HepG2 (cell line): Measurements from ENCODE around the gene TXNRD2. TPM values are rescaled to one million over a fixed set of nuclear protein-coding genes. Genes with fewer than 3 reads are reported as not detected.

Experiments
- ARID5B ChIP-seq: IDR thresholded peaks from 2 replicates; pipeline ENCODE4 v1.4.0; 2020; ENCODE audit warnings: mild to moderate bottlenecking, missing genetic modification reagents
- DMAP1 ChIP-seq: IDR thresholded peaks from 2 replicates; pipeline ENCODE4 v1.6.1; 2016
- ETS1 ChIP-seq: sonication (generic); formaldehyde crosslinking; IDR thresholded peaks from 2 replicates; pipeline ENCODE4 v1.4.0; 2020; ENCODE audit warnings: missing genetic modification reagents
- GATA4 ChIP-seq: sonication (generic); IDR thresholded peaks from 2 replicates; pipeline ENCODE4 v1.6.1; 2016; ENCODE audit warnings: antibody characterized with exemption, low read depth, borderline replicate concordance
- SALL2 ChIP-seq: sonication (generic); formaldehyde crosslinking; IDR thresholded peaks from 2 replicates; pipeline ENCODE4 v1.8.1; 2023; ENCODE audit warnings: mild to moderate bottlenecking, missing genetic modification reagents, inconsistent platforms
- SP1 ChIP-seq, 2 experiments: fragments of 450-650 bp in 1 of 2; sonication (generic) in 1 of 2; formaldehyde crosslinking in 1 of 2; IDR thresholded peaks; 2 replicates each; pipeline versions ENCODE4 v1.4.0 to v1.6.1; 2016 to 2020; ENCODE audit warnings: missing genetic modification reagents in 1 of 2
- SPEN ChIP-seq: sonication (generic); formaldehyde crosslinking; IDR thresholded peaks from 2 replicates; pipeline ENCODE4 v1.5.1; 2020; ENCODE audit warnings: low read depth, mild to moderate bottlenecking, missing genetic modification reagents
- STAT5B ChIP-seq: sonication (generic); formaldehyde crosslinking; IDR thresholded peaks from 2 replicates; pipeline ENCODE4 v1.4.0; 2020; ENCODE audit warnings: missing genetic modification reagents
- SYNCRIP ChIP-seq: fragments of 200-400 bp; formaldehyde crosslinking; IDR thresholded peaks from 2 replicates; pipeline ENCODE4 v1.6.1; 2018; ENCODE audit warnings: mild to moderate bottlenecking, low read depth, low read length; ENCODE audit not compliant: insufficient read depth
- YEATS2 ChIP-seq: sonication (generic); formaldehyde crosslinking; IDR thresholded peaks from 2 replicates; pipeline ENCODE4 v1.4.0; 2020; ENCODE audit warnings: missing genetic modification reagents, borderline replicate concordance
- ZBTB1 ChIP-seq: sonication (generic); formaldehyde crosslinking; IDR thresholded peaks from 2 replicates; pipeline ENCODE4 v1.4.0; 2020; ENCODE audit warnings: missing genetic modification reagents, borderline replicate concordance
- ZFP36L2 ChIP-seq: sonication (generic); formaldehyde crosslinking; IDR thresholded peaks from 2 replicates; pipeline ENCODE4 v1.4.0; 2020; ENCODE audit warnings: missing genetic modification reagents
- ZNF10 ChIP-seq: sonication (generic); formaldehyde crosslinking; IDR thresholded peaks from 2 replicates; pipeline ENCODE4 v1.4.0; 2020; ENCODE audit warnings: mild to moderate bottlenecking, low read depth, missing genetic modification reagents, borderline replicate concordance
- ZNF589 ChIP-seq: sonication (generic); formaldehyde crosslinking; conservative IDR thresholded peaks from 2 replicates; pipeline ENCODE4 v1.8.0; 2022; ENCODE audit warnings: mild to moderate bottlenecking, moderate library complexity, missing genetic modification reagents
- ZNF839 ChIP-seq: sonication (generic); formaldehyde crosslinking; IDR thresholded peaks from 2 replicates; pipeline ENCODE4 v1.4.0; 2020; ENCODE audit warnings: missing genetic modification reagents, mild to moderate bottlenecking, borderline replicate concordance
- ZNF879 ChIP-seq: sonication (generic); formaldehyde crosslinking; IDR thresholded peaks from 2 replicates; pipeline ENCODE4 v1.8.1; 2023; ENCODE audit warnings: missing genetic modification reagents
- ZNF891 ChIP-seq: sonication (generic); formaldehyde crosslinking; IDR thresholded peaks from 2 replicates; pipeline ENCODE4 v1.5.0; 2020; ENCODE audit warnings: mild to moderate bottlenecking, missing genetic modification reagents
- polyA plus RNA-seq, 8 experiments: library from polyadenylated mRNA; depleted of rRNA in 3 of 8; stranded (reverse) in 7 of 8; unstranded in 1 of 8; fragments of >200 nt; fragmentation: Illumina TruSeq in 4 of 8; extraction: Trizol in 4 of 8; gene quantifications; 2 replicates each; pipeline versions ENCODE4 v1.2.1 to v1.2.3, GENCODE V29; 2011 to 2016; ENCODE audit warnings: low read depth in 4 of 8, missing spikeins in 1 of 8, mixed read lengths in 1 of 8; ENCODE audit not compliant: insufficient read depth in 1 of 8
- total RNA-seq, 5 experiments: library from RNA; depleted of rRNA; stranded (reverse); fragments of >200 nt; fragmentation: Illumina TruSeq; extraction: Trizol; gene quantifications; 2 replicates each; pipeline ENCODE4 v1.2.3, GENCODE V29; 2016; ENCODE audit warnings: low read depth in 1 of 5
- TF ChIP-seq, protein P1 (sequence below): sonication (generic); formaldehyde crosslinking; IDR thresholded peaks from 2 replicates; pipeline ENCODE4 v1.4.0; 2020; ENCODE audit warnings: missing genetic modification reagents
- TF ChIP-seq, protein P2 (sequence below): sonication (generic); formaldehyde crosslinking; IDR thresholded peaks from 2 replicates; pipeline ENCODE4 v1.4.0; 2020; ENCODE audit warnings: missing genetic modification reagents

TXNRD2 gene
- total and polyA plus RNA-seq, 2 of the 13 experiments (the other 11 are each of a cell fraction or from before 2014, with no cell fraction given): 17.5 to 18.6 TPM

DNA sequence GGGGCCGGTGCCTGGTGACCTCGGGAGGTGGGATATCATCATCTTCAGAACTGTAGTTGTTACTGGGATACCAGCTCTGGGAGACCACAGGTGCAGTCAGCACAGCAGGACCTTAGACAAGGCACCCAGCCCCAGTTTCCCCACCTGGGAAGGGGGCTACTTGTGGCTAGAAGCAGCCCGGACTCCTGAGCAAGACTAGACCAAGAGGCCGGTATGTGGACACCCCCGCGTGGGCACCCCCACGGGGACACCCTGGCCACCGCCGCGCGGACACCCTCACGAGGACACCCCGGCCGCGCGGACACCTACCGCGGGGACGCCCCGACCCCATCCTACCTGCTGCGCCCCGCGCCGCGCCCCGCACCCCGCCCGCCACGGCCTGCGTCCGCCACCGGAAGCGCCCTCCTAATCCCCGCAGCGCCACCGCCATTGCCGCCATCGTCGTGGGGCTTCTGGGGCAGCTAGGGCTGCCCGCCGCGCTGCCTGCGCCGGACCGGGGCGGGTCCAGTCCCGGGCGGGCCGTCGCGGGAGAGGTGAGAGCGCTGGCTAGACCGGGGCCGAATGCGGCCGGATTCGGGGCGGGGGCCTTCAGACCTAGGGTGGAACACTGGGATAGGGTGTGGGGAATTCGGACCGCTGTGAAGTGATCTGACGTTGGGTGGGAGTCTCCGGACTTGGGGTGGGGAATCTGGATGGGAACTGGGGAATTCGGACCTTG lies at the start of gene TXNRD2, which contains the start of gene COMT (continued):
- TF ChIP-seq, protein P1, sequence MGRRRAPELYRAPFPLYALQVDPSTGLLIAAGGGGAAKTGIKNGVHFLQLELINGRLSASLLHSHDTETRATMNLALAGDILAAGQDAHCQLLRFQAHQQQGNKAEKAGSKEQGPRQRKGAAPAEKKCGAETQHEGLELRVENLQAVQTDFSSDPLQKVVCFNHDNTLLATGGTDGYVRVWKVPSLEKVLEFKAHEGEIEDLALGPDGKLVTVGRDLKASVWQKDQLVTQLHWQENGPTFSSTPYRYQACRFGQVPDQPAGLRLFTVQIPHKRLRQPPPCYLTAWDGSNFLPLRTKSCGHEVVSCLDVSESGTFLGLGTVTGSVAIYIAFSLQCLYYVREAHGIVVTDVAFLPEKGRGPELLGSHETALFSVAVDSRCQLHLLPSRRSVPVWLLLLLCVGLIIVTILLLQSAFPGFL: no peak
- TF ChIP-seq ZBTB1 (CRISPR knock-in tag): no peak
- no peak for TF ChIP-seq SYNCRIP
- no peak for TF ChIP-seq ZNF589 (CRISPR knock-in tag)
- no peak for TF ChIP-seq ZNF10 (CRISPR knock-in tag)
- TF ChIP-seq YEATS2 (CRISPR knock-in tag): no peak
- TF ChIP-seq DMAP1 (CRISPR knock-in tag): peak; percentile 39
- TF ChIP-seq ETS1: no peak
- TF ChIP-seq GATA4: no peak
- TF ChIP-seq SPEN (CRISPR knock-in tag): no peak; the same call in 1 of the 2 replicates
- no peak; the same call in 1 of the 2 replicates for TF ChIP-seq ZNF879 (CRISPR knock-in tag)
- no peak for TF ChIP-seq ARID5B
- TF ChIP-seq ZNF891: no peak
- TF ChIP-seq, protein P2, sequence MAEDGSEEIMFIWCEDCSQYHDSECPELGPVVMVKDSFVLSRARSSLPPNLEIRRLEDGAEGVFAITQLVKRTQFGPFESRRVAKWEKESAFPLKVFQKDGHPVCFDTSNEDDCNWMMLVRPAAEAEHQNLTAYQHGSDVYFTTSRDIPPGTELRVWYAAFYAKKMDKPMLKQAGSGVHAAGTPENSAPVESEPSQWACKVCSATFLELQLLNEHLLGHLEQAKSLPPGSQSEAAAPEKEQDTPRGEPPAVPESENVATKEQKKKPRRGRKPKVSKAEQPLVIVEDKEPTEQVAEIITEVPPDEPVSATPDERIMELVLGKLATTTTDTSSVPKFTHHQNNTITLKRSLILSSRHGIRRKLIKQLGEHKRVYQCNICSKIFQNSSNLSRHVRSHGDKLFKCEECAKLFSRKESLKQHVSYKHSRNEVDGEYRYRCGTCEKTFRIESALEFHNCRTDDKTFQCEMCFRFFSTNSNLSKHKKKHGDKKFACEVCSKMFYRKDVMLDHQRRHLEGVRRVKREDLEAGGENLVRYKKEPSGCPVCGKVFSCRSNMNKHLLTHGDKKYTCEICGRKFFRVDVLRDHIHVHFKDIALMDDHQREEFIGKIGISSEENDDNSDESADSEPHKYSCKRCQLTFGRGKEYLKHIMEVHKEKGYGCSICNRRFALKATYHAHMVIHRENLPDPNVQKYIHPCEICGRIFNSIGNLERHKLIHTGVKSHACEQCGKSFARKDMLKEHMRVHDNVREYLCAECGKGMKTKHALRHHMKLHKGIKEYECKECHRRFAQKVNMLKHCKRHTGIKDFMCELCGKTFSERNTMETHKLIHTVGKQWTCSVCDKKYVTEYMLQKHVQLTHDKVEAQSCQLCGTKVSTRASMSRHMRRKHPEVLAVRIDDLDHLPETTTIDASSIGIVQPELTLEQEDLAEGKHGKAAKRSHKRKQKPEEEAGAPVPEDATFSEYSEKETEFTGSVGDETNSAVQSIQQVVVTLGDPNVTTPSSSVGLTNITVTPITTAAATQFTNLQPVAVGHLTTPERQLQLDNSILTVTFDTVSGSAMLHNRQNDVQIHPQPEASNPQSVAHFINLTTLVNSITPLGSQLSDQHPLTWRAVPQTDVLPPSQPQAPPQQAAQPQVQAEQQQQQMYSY (CRISPR knock-in tag): no peak
- no peak for TF ChIP-seq SP1 (IDR thresholded peaks at IDR 0.05)
- TF ChIP-seq SP1 (CRISPR knock-in tag; IDR thresholded peaks at IDR 0.05): no peak
- no peak for TF ChIP-seq STAT5B (CRISPR knock-in tag)
- no peak for TF ChIP-seq ZFP36L2 (CRISPR knock-in tag)
- TF ChIP-seq SALL2: no peak
- TF ChIP-seq ZNF839 (CRISPR knock-in tag): no peak
